NCI-H2029 (cell line): Measurements from ENCODE around the gene ARHGAP8.

ENCODE experiments used
- DNase-seq: peaks from one replicate; lab custom pipeline; 2025; lab: John Stamatoyannopoulos, UW

Gene ARHGAP8

DNA sequence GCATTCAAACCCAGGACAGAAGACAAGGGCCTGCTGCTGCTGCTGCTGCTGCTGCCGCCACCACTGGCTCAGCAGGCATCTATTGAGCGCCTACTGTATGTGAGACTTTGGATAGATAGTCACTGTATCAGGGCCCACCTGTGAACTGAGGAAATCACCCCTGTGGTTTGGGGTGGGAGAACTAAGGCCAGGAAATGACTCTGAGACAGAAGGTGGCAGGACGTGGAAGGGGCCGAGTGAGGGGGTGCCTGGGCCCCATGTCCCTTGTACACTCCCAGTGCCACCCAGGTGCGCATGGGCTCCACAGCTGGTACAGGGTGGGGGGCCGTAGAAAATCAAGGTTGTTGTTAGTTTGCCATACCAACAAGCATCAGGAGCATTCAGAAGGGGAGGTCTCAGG is 50.6 kb downstream of the ARHGAP8 start:
- no peak for DNase-seq

GRCh38 chr22:44804327-44804726 is 52.0 kb downstream of the ARHGAP8 start:
- no peak for DNase-seq

DNA sequence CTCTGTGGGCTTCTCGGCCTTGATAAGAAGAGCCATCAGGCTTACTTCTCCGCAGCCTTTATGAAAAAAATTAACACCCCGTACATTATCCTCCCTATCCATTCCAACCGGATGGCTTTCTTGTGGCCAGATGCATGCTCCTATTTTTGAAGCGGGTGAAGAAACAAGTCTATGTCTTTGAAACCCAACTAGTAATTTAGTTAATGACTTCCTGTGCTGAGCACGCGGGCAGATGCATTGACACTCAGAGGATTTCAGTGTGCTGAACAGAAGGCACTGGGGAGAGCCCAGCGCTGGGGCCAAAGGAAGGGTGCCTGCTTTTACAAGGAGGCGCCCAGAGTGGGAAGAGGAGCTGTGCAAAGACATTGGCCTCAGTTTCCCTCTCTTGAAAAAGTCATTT is 53.3 kb downstream of the ARHGAP8 start:
- DNase-seq: no peak

- no peak for DNase-seq
Measured at GRCh38 chr22:44807232-44807631, 54.9 kb downstream of the ARHGAP8 start.

GRCh38 chr22:44807915-44808690 is 55.7 kb downstream of the ARHGAP8 start:
- DNase-seq: no peak

DNA sequence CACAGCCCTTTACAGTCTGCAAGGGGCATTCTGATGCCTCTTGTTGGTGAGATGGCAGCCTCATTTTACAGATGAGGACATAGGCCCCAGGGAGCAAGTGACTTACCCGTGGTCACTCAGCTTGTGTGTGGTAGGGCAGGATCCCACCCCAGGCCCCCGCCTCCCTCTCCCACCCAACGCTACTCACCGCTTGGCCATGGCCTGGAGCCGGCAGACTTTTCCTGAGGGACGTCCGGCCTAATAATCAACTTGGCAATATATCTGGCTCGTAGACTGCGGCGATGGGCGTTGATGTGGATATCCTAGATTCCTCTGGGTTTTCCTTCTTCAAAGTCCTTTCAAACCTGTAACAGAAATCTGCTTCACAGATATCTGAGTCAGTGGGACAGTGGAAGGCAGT is 57.1 kb downstream of the ARHGAP8 start:
- no peak for DNase-seq

DNA sequence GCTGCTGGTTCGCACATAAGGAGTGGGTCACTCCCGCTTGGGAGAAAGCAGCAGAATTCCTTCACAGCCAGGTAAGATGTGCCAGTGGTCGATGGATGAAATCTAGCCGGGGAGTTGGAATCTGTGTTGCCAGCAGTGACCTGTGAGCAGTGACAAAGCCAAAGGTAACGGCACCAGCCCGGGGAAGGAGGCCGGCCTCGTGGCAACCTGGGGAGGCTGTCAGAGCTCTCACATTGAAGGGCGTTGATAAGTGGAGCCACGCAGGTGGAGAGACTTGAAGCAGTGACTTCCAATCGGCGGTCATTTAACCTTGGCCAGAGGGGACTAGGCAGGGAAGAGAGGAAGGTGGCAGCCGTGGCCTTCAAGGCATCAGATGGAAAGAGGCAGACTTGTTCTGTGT is 58.8 kb downstream of the ARHGAP8 start:
- no peak for DNase-seq

GRCh38 chr22:44813416-44813815 is 61.0 kb downstream of the ARHGAP8 start:
- no peak for DNase-seq

- no peak for DNase-seq
Measured at GRCh38 chr22:44814266-44815098, 62.1 kb downstream of the ARHGAP8 start.

- DNase-seq: no peak
Measured at GRCh38 chr22:44815099-44816070, 63.0 kb downstream of the ARHGAP8 start.

GRCh38 chr22:44816141-44816540 is 63.8 kb downstream of the ARHGAP8 start:
- no peak for DNase-seq

GRCh38 chr22:44818727-44819126 is 66.4 kb downstream of the ARHGAP8 start:
- no peak for DNase-seq

DNA sequence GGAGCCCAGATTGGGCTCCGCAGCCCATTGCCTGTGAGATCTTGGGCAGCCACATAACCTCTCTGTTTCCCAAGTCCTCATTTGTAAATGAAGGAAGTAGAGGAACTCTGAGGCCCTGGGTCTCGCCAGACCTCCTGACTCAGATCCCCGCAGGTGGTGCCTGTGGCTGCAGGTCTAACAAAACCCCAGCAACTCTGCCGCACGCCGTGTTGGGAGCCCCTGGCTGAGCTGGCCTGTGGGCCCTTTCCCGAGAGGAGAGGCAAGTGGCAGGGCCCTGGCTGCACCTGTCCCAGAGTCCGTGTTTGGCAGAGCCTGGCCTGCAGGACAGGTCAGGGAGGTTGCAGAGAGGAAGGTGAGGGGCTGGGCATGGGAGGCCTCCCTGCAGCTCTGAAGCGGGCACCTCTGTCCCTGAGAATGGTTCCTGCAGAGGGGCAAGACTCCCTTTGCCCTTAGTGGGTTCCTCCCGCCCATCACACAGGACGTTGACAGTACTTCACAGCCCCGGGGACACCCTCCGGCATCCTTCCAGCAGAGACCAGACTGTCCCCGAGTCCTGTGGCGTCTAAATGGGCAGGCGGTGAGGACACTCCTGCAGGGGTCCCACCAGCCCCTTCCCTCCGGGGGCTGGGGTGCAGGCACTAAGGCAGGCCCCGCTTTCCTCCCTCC is 67.7 kb downstream of the ARHGAP8 start:
- DNase-seq: no peak

- DNase-seq: no peak
Measured at GRCh38 chr22:44821741-44822475, 69.5 kb downstream of the ARHGAP8 start.

DNA sequence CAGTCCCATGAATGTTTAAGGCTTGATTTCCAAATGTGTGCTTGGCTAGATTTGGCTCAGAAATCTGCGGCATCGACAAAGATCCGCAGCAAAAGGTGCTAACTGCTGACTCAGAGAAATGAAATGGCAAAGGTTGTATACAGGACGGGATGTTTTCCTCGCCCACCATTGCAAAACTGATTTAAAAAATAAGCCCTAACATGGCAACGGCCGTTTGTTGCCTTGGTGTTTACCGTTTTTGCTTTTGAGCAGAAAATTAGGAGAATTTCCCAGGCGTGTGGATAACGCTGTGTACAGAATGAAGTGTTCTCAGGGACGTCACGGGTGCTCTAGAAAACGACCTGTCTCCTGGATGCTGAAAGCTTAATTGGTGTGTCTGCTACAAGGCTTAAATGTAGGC is 70.2 kb downstream of the ARHGAP8 start:
- DNase-seq: no peak

GRCh38 chr22:44823396-44823795 is 71.0 kb downstream of the ARHGAP8 start:
- DNase-seq: no peak

DNA sequence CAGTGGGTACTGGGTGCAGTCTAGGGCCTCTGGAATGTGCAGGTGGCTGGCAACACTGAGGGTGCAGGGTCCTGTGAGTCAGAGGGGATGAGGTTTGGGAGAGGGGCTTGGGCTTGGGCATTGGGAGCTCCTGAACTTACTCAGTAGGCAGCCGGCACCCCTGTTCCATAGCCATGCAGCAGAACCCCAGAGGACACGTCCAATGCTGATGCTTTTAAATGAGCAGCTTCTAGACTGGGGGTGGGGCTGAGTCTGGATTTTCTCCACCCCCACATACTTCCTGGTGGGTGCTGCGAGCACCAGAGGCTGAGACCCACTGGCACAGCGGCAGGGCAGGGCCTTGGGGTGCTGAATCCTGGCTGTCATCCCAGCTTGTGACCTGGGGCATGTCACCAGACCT is 71.4 kb downstream of the ARHGAP8 start:
- DNase-seq: no peak

GRCh38 chr22:44824271-44824670 is 71.9 kb downstream of the ARHGAP8 start:
- no peak for DNase-seq

- no peak for DNase-seq
Measured at GRCh38 chr22:44825310-44826150, 73.2 kb downstream of the ARHGAP8 start.

GRCh38 chr22:44827666-44828190 is 75.4 kb downstream of the ARHGAP8 start:
- no peak for DNase-seq
